Measurements from ENCODE around the gene MCCC2.
"Not testable (repeated sequence)": the region's sequence is repeated elsewhere in the genome, so short reads cannot be mapped to it uniquely, and the experiment has no call there.

MCCC2 gene

DNA sequence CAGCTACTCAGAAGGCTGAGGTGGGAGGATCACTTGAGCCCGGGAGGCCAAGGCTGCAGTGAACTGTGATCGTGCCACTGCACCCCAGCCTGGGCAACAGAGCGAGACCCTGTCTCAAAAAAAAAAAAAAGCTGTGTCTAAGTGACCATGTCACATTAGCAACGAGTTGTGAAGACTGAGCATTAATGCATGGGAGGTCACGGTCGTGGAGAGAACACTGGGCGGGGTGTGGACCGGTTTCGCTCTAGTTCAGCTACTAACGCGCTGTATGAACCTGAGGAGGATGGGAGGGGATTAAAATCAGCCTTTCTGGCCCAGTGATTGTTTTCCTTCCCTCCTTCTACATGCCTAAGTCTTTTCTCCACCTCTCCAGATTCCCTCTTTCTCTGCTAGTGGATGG is 75.2 kb downstream of the MCCC2 start:
- no peak for DNase-seq (ENCODE audit: low spot score)

GRCh38 chr5:71663191-71663969 is 76.2 kb downstream of the MCCC2 start:
- DNase-seq (ENCODE audit: low spot score) = no peak

DNA sequence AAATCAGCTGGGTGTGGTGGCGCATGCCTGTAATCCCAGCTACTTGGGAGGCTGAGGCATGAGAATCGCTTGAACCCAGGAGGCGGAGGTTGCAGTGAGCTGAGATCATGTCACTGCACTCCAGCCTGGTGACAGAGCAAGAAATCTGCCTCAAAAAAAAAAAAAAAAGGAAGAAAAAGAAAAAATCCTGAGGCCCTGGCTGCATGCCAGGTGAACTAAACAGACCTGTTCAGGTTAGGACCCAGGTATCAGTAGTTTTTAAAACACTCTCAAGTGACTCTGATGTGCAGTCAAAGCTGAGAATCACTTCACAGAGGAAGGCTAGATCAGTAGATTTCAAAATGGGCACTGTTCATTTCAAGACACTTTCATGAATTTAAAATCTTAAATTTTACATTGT is 77.5 kb downstream of the MCCC2 start:
- not testable (repeated sequence) for DNase-seq (ENCODE audit: low spot score)

- DNase-seq (ENCODE audit: low spot score) = no peak
These were observed 79.2 kb downstream of the MCCC2 start for GRCh38 chr5:71666321-71666720.

- DNase-seq (ENCODE audit: low spot score) = no peak
These were observed 90.8 kb downstream of the MCCC2 start for GRCh38 chr5:71677977-71678376.

- no peak for DNase-seq (ENCODE audit: low spot score)
These were observed 92.6 kb downstream of the MCCC2 start for GRCh38 chr5:71679714-71680113.

DNA sequence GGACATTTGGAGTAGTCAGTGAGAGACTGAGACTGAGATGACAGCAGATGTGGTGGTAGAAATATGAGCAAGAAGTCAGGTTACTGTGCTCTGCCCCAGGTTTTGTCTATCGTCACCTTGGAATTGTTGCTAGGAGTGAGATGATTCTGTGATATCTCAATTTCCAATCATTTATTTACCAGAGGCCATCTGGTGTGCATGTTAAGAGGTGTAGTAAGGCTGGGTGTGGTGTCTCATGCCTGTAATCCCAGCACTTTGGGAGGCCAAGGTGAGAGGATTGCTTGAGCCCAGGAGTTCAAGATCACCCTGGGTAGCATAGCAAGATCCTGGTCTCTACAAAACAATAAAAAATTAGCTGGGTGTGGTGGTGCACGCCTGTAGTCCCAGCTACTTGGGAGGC is 93.4 kb downstream of the MCCC2 start:
- DNase-seq (ENCODE audit: low spot score) = no peak

DNA sequence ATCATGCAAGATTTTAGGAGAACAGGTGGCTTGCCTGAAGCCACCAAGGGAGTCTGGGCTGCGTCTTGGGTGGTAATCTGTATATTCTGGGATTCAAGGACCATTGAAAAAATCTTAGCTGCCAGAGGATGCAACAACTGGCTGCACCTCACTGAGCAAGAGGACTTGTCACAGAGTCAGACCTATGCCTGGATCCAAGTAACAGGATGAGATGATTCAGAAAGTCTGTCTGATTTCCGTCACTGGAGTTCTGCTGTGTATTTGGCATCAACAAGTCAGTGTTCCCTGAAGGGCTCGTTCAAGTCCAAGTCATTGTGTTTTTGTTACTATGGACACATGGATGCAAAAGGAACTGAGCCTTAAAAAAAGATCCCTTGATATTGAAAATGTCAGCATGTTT is 94.2 kb downstream of the MCCC2 start:
- peak; percentile 91 for DNase-seq (ENCODE audit: low spot score)

GRCh38 chr5:71684309-71684708 is 97.2 kb downstream of the MCCC2 start:
- DNase-seq (ENCODE audit: low spot score) = no peak

- no peak for DNase-seq (ENCODE audit: low spot score)
These were observed 106.8 kb downstream of the MCCC2 start for GRCh38 chr5:71693828-71694427.

GRCh38 chr5:71695071-71695470 is 107.9 kb downstream of the MCCC2 start:
- DNase-seq (ENCODE audit: low spot score) = no peak

DNA sequence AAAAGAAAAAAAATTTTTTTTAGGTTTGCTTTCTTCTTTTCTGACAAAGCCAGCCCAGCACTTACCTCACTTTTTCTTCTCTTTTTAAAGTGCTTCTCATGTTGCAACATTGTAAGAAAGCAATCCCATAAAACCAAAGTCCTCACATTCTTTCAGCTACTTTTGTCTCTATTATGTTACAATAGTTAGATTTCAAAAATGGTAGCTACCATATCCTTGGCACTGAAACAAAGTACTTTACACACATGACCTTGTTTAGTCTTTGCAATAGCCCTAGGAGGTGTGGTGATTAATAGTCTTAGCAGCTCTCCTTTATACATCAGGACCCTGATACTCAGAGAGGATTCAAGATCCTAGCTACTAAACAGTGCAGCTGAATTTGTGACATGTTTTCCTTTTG is 108.5 kb downstream of the MCCC2 start:
- DNase-seq (ENCODE audit: low spot score) = no peak

DNA sequence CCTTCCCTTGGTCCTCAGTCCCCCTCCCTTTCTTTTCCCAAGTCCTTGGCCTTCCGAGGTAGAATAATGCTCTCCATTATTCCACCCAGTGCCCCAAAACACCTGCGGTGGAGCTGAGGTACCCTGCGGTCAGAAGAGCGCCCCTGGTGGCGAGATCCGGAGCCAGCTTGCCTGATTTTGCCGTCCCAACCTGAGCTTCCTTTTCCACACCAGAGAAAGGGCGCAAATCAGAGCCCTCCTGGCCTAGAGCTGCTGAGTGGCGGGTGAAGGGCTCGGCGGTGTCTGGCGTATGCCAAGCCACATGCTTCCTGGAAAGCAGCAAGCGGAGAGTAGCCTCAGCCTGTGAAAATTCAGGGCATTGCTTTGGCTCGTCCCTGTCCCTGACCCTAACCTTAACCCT is 110.8 kb downstream of the MCCC2 start:
- DNase-seq (ENCODE audit: low spot score) = no peak

GRCh38 chr5:71699233-71699632 is 112.1 kb downstream of the MCCC2 start:
- DNase-seq (ENCODE audit: low spot score) = peak; percentile 70

DNA sequence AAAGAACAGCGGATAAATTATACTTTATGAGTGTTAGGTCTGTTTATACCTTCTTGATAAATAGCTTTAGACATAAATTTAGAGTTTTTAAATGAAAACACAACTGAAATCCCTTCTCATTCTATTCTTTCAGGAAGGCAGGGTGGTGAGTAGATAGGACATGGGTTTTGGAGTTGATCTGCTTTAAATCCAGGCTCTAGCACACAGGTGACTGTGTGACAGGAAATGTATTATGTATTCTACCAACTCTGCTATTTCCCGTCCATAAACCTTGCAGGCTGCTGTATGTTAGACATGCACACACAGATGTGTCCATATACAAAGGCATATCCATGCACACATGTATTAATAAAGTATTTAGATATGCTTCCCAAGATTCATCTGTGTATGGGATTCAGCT is 112.6 kb downstream of the MCCC2 start:
- peak; percentile 36 for DNase-seq (ENCODE audit: low spot score)

DNA sequence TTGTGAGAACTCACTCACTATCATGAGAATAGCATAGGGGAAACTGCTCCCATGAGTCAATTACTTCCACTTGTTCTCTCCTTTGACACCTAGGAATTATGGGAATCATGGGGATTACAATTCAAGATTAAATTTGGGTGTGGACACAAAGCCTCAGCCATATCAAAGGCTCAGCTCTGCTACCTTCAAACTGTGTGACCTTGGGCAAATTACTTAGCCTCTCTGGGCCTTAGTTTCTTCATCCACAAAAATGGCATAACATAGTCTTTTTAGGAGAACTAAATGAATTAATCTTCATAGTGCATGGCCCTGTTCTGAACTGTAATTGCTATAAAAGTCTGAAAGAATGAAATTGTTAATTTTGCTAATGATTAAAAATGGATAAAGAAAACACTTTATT is 113.7 kb downstream of the MCCC2 start:
- DNase-seq (ENCODE audit: low spot score) = no peak

GRCh38 chr5:71701407-71701806 is 114.3 kb downstream of the MCCC2 start:
- DNase-seq (ENCODE audit: low spot score) = no peak

DNA sequence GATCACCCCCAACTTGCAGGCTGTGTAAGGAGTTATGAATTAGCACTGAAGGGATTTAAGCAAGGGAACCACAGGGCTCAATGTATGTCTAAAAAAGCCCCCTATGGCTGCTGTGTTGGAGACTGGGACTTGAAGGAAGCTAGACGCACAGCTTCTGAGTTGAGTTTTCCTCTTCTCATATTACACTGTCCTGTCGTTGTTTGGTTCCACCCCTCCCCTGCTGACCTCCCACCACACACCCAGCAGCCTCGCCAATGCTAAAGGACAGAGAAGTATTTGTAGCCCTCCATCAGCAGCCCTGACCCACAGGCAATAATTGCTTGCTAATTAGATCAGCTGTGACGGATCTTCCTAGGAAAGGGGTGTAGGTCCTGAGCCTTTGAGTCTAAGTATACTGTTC is 116.8 kb downstream of the MCCC2 start:
- DNase-seq (ENCODE audit: low spot score) = no peak

DNA sequence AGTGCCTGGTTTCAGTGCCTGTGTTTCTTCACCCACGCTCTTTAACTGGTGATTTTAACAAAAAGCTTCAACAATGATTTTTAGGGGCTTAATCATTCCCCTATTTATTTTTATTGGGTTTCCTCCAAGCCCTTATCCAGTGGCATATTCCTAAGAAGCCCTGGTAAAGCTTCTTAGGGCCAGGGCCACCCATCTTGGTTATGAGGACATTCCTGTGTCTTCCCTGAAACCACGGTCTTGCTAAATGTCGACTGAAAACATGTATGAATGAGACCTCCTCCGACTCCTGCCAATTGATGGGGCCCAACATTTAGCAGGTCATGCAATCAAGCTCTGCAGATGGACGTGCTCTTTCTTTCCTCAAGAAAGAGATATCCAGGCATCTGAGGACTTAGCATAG is 118.3 kb downstream of the MCCC2 start:
- DNase-seq (ENCODE audit: low spot score) = no peak

DNA sequence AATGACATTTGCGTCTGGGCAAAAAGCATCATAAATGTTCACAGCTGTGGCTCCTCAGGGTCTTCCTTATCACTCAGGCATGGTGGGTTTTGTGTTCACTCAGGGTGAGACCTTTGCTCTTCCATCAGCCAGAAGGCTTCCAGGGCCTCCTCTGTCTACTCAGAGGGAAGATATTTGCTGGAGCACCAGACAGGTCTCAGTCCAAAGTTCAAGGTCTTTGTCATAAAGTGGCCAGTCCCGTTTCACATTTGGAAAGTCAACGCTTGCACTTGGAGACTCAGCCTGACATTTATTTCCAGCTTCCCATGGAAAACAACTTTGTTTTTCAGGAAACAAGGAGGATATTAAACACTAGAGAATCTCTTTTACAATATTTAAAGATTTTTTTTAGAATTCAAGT is 119.8 kb downstream of the MCCC2 start:
- no peak for DNase-seq (ENCODE audit: low spot score)
